Skin epidermis (tissue), 12 donors: ENCODE measurements around the gene VPS37C.

ENCODE experiments used
- H3K27ac ChIP-seq, 21 experiments: fragments of 200-600 bp; sonication (generic) in 11 of 21; one replicate each; pipeline ENCODE4 v1.5.0; 2020; ENCODE audit warnings: mild to moderate bottlenecking in 3 of 21, inconsistent platforms in 2 of 21, moderate library complexity in 2 of 21
- H3K4me3 ChIP-seq, 7 experiments: fragments of 200-600 bp; sonication (generic) in 2 of 7; one replicate each; pipeline ENCODE4 v1.5.0; 2020; ENCODE audit warnings: inconsistent platforms in 2 of 7, mild to moderate bottlenecking in 2 of 7, moderate library complexity in 1 of 7

The VPS37C gene

DNA sequence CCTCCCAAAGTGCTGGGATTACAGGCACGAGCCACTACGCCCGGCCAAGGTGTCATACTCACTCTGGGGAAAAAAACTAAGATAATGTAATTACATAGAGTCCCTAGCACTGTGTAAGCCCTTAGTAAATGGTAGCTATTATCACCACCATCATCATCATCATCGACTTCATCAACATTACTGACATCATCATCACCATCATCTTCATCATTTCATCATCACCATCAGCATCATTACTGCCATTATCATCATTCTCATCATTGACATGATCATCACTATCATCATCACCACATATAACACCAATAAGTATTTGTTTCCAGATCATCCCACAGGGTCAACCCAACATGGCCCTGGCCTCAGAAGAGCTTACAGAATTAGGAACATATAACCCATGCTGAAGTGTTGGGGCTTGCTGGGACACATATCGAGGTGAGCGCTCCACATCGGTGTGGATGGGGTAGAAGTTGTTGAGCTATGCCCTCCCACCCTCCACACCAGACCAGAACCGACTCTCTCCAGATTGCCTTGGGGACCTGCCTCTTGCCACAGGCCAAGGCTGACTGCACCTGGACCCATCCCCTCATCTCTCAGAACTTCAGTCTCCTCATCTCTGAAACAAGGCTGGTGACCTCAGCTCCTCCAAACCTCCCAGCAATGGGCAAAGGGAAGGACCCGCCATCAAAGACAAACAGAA, 73.7 kb downstream of the VPS37C start:
- no peak overlapping the region for H3K4me3 ChIP-seq
- no peak overlapping the region for H3K27ac ChIP-seq

DNA sequence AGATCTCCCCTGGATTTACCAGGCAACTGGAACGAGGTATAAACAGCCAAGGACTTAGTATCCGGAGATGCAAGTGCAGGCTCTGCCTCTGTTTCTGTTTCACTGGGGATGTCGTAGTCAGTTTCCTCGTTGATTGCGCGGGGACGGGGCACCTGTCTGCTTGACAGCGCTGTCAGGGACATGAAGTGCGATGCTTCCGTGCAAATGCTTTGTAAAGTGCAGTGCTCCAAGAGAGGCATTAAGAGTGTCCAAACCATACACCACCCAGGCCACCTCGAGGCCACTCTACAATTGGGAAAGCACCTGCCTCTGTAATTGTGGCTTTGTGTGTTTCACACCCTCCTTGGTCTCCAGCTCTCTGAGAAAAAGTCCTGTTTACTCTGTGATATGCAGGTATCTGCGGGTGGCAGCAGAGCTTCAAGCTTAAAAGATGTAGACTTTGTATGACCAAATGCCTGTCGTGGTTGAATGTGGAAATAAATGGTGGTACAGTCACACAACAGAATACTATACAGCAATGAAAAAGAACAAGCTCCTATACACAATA, 77.6 kb downstream of the VPS37C start:
- Histone ChIP-seq H3K4me3 (no peak overlapping the region), H3K27ac (peak overlapping the region in 11 of 21 experiments; percentile 11 to 88 (median 70))

DNA sequence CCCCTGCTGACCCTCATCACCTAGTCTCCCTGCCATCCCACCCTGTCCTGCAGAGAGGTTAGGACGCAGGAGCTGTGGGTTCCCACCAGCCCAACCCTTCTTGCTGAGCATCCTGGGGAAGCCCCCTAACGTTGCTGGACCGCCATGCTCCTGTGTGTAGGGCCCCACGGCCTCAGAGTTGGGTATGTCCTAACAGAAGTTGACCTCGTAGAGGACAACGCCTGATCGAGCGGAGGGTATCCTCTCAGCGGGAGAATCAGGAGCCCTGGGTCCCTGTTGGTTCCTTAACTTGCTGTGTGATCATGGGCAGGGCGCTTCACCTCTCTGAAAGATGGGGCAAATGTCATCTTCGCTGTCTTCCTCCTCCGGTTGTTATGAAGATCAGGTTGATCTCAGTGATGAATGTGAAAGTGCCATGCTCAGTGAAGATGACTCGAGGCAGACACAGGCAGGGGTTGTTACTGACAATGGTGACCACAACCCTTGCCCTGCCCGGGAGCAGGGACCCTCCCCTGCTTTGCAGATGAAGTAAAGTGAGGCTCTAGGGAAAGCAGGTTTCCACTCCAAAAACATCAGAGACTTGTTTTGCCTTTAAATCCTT, 78.2 kb downstream of the VPS37C start:
- H3K27ac ChIP-seq, result peak overlapping the region in 12 of 21 experiments; percentile 11 to 88 (median 66)

DNA sequence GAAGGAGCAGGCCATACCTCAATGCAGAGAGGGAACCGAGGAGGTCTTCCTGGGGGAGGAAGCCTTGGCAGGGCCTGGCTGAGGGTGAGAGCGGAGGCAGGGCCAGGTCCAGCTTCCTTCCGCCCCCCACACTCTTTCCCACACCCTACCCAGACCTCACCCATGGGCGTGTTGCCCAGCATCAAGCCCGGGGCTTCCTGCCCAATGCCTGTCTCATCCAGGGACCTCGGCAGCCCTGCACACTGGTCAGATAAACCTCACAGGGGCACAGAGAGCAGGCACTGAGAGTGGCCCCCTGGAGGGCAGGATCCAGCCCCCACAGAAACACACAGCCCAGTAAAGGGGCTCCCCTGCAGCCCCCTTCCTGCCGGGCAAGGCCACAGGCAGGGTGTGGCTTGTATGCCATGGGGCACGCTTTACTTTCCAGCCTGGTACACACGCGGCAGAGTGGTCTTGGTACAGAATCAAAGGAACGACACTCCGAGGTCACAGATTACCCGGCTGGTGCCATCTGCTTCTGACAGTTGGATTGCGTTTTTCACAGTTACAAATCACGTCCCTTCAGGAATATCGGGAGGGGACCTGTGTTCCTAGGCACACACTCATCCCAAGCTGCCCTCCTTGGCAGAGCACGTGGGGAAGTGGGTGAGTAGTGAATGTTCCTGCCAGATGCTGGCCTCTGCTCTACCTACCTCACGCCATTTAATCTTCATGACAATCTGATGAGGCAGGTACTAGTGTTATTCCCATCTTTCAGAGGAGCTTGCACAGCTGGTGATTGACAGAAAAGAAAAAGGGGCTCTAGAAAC, 79.0 kb downstream of the VPS37C start:
- Histone ChIP-seq H3K4me3 (no peak overlapping the region), H3K27ac (peak overlapping the region in 12 of 21 experiments; percentile 12 to 88 (median 66))

More for the DNA sequence above, 78.2 kb downstream of the VPS37C start:
- H3K4me3 ChIP-seq, result no peak overlapping the region

DNA sequence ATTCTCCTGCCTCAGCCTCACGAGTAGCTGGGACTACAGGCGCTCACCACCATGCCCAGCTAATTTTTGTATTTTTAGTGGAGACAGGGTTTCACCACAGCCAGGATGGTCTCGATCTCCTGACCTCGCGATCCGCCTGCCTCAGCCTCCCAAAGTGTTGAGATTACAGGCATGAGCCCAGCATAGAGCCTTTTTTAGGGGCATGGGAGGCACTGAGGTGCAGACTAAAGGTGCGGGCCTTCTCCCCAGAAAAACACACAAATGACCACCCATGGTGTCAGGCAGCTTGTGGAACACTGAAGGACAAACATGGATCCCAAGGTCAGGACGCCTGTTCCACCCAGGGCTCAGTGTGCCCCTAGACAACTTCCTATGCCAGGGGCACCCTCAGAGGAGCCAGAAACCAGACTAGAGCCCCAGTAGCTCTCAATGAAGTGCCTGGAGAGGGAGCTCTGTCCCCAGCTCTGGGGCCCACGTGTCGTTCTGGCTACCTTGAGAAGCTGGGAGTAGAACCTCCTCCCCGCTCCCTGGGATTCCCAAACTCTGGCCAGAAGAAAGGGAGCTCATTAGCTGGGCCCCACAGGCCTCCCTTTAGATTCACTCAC, 80.1 kb downstream of the VPS37C start:
- peak overlapping the region in 7 of 21 experiments; percentile 16 to 88 (median 47) for H3K27ac ChIP-seq
- no peak overlapping the region for H3K4me3 ChIP-seq

DNA sequence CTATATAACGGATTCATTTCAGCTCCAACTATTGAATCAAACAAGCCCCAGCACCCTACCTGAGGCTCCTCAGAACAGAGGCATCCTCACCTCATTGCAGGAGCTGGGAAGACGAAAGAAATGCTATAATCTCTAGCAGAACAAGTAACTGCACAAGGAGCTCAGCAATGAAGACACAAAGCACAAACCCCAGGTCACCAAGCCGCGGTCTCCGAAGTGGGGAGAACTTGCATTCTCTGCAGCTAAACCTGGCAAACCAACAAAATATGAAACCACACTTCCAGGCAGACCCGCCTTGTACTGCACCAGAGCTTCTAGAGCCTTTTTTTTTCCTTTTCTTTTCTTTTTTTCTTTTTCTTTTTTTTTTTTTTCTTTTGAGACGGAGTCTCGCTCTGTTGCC, 80.7 kb downstream of the VPS37C start:
- Histone ChIP-seq H3K4me3 (no peak overlapping the region), H3K27ac (peak overlapping the region in 6 of 21 experiments; percentile 24 to 88 (median 72))
